Activated CD4-positive, alpha-beta T cell treated with anti-CD3 and anti-CD28 coated beads for 48 hours (primary cell): Measurements from ENCODE around the gene CACNB2.
A peak's percentile ranks its signal among the peaks of the same experiment; 100 is the strongest.

ENCODE experiments used
- DNase-seq: peaks from one replicate; pipeline ENCODE4 v3.0.0-alpha.2; 2020

CACNB2 gene

GRCh38 chr10:18472977-18473376 lies 332.8 kb downstream of the CACNB2 start:
- DNase-seq, result peak; percentile 6

- DNase-seq, result no peak
Measured at GRCh38 chr10:18473424-18474117, 333.3 kb downstream of the CACNB2 start.

DNA sequence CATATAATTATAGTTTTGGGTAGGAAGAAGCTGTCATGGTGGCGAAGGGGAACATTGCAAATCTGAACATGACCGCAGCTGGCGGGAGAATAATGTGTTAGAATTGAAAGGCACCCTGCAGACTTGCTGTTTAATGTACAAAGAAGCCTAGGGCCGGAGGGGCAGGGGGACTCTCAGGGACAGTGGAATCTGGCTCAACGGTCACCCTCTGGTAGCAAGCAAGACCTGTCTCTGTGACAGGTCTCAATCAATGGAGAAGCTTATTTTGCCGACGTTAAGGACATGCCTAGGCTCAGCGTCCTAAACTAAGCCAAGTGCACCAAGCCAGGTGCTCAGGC lies 333.9 kb downstream of the CACNB2 start:
- DNase-seq, result no peak

GRCh38 chr10:18476076-18476647 lies 335.9 kb downstream of the CACNB2 start:
- DNase-seq, result no peak

GRCh38 chr10:18478354-18478753 lies 338.1 kb downstream of the CACNB2 start:
- no peak for DNase-seq

DNA sequence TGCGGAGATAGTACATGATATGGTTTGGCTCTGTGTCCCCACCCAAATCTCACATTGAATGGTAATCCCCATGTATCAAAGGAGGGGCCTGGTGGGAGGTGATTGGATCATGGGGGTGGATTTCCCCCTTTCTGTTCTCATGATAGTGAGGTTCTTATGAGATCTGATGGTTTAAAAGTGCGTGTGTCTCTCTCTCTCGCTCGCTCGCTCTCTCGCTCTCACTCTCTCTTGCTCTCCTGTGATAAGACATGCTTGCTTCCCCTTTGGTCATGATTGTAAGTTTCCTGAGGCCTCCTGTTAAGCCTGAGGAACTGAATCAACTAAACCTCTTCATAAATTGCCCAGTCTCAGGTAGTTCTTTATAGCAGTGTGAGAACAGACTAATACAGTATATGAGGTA lies 339.3 kb downstream of the CACNB2 start:
- DNase-seq, result no peak

DNA sequence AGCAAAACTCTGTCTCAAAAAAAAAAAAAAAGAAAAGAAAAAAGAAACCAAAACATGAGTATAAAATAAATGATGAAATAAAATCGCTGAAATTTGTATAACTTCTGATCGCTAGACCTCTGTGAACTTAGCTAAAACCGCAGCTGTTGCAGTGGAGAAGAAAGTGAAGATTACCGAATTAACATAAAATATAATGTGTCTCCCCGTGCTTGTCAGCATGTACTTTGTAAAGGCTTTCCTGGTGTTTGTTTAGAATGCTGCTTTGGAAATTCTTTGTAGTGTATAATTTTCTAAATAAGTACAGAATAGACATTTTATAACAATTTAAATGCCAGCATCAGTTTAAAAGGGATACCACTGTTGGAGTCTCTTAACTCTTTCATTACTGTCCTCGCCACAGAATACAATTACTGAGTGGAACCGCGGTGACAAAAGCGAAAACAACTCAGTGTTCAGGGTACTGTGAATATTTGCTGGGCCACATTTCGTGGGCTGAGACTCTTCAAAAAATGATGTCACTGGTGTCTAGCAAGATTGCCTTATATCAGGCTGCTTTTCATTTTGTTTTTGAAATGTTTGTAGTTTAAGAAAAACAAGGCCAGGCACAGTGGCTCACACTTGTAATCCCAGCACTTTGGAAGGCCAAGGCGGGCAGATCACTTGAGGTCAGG lies 343.4 kb downstream of the CACNB2 start:
- no peak for DNase-seq

DNA sequence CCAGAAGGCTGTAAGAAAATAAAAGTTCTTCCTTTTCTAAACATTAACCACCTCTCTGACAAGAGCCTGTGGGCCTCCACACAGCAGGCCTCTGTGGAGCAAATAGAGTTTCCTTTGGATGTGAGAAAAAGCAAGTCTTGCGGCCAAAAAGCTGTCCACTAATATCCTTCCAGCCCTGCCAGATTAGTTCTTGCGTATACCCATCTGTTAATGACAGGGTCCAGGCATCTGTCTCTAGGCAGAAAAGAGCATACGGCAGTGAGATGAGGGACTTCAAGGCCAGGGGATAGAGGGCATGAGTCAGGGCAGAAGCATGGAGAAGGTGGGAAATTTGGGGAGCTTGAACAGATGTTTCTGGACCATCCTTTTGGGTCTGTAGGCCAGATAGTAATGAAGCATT lies 346.2 kb downstream of the CACNB2 start:
- DNase-seq, result no peak

GRCh38 chr10:18490755-18491154 lies 350.5 kb downstream of the CACNB2 start:
- no peak for DNase-seq

- no peak for DNase-seq
Measured at GRCh38 chr10:18497806-18498369, 357.7 kb downstream of the CACNB2 start.

- DNase-seq, result no peak
Measured at GRCh38 chr10:18498998-18499397, 358.8 kb downstream of the CACNB2 start.

DNA sequence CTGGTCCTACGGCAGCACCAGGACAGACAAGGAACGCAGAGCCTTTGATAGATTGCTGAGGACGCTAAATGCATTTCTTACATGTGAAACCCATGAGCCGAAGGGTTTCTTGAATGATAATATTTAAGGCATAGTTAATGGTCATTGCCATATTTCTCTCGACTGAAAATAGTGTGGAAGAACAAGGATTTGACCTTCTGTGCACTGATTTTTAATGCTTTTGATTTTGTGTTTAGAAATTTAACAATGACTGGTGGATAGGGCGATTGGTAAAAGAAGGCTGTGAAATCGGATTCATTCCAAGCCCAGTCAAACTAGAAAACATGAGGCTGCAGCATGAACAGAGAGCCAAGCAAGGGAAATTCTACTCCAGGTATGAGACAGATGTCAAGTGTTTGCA lies 360.4 kb downstream of the CACNB2 start:
- no peak for DNase-seq

DNA sequence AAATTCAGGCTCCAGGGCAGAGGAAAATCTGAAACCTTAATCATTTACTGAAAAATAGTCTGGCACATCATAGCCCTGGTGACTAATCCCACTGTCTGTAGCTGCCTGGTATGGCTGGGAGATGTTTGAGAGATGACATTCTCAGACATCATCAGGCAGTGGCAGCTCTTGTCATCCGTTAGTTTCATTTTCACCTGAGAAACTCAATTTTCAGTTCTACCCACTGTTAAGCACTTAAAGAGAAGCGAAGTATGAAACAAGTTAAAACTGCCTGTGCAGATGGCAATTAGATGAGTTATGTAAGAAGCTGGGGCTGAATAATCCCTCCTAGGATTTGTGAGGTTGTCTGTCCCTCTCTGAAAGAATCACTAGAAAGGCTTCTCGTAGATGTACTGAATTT lies 361.0 kb downstream of the CACNB2 start:
- DNase-seq, result peak; percentile 6

DNA sequence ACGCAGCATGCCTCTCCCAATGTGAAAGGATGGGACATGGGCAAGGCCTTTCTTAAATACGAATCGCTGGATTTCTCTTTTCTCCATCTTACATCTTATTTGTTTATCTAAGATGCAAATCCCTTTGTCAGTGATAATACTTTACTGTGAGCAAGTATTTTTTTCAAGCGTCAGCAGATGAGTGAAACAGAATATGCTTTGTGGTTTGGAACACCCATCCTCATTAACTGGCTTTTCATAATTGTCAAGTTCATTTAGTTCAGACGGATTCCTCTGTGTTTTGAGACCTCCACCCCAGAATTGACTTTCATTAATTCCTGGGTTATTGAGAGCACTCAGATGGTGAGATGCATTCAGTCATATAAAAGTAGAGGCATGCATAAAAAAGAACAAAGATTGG lies 361.4 kb downstream of the CACNB2 start:
- DNase-seq, result no peak

DNA sequence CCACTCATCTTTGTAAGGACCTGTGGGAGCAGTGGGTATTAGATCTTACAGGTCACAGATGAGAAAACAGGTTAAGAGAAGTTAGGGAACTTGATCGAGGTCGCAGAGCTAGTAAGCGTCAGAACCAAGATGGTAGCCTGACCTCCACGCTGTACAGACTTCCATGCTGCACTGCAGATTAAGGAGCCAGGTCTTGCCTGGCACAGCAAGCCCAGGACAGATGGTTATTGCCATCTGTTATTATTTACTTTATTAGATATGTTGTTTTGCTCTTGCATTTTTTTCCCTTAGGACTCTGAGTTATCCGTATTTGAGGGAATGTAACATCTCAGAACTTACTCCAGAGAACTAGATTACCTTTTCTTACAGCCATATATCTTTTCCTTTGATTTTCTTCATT lies 363.9 kb downstream of the CACNB2 start:
- no peak for DNase-seq

GRCh38 chr10:18505456-18506118 lies 365.4 kb downstream of the CACNB2 start:
- no peak for DNase-seq

GRCh38 chr10:18508587-18508986 lies 368.4 kb downstream of the CACNB2 start:
- no peak for DNase-seq

- DNase-seq, result no peak
Measured at GRCh38 chr10:18514537-18514936, 374.3 kb downstream of the CACNB2 start.

GRCh38 chr10:18516851-18517250 lies 376.6 kb downstream of the CACNB2 start:
- DNase-seq, result no peak

DNA sequence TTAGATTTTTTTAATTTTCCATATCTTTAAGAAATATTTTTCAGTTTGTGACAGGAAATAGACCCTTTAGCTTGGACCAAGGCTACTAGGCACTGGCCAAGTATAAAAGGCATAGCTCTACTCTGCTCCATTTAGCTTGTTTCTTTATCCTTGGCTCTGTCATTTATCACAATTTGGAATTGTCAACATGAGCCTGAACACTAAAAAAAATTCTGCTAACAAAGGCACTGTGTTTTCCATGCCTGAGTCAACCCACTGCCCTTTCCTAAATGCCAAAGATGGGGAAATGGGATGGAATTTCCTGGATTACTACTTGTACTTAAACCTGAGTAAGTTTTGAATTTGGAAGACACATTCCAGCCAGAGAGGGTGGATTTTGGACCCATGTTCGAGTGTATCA lies 382.8 kb downstream of the CACNB2 start:
- no peak for DNase-seq

GRCh38 chr10:18523858-18524257 lies 383.6 kb downstream of the CACNB2 start:
- no peak for DNase-seq

- DNase-seq, result no peak
Measured at GRCh38 chr10:18527687-18528086, 387.5 kb downstream of the CACNB2 start.

- no peak for DNase-seq
Measured at GRCh38 chr10:18528292-18528691, 388.1 kb downstream of the CACNB2 start.
